Right forelimb (tissue), 1 donor: ENCODE measurements around the gene ABI3BP.

ENCODE experiments used
- DNase-seq: peaks from one replicate; pipeline ENCODE4 v3.0.0-alpha.2; 2018

ABI3BP gene

GRCh38 chr3:100765437-100765975, 227.7 kb downstream of the ABI3BP start:
- DNase-seq: no peak

DNA sequence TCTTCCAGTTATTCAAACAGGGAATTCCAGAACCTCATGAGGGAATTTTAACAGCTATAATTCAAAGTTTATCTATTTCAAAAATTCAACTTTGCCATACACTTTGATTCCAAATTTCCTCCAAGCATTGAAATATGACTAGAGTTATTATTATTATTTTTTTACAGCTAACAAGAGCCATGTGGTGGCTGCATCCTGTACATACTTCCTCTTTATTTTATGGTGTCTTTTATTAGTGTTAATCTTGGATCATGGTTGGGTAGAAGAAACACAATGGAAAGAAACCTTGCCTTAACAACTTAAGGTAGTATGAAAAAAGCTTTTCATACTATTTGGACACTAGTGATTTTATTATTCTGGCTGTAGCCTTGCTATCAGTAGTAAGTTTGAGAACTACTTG, 231.3 kb downstream of the ABI3BP start:
- DNase-seq: no peak

GRCh38 chr3:100761211-100761942, 231.8 kb downstream of the ABI3BP start:
- DNase-seq: no peak

GRCh38 chr3:100760377-100760776, 232.8 kb downstream of the ABI3BP start:
- DNase-seq: no peak

GRCh38 chr3:100759950-100760349, 233.3 kb downstream of the ABI3BP start:
- DNase-seq: no peak

DNA sequence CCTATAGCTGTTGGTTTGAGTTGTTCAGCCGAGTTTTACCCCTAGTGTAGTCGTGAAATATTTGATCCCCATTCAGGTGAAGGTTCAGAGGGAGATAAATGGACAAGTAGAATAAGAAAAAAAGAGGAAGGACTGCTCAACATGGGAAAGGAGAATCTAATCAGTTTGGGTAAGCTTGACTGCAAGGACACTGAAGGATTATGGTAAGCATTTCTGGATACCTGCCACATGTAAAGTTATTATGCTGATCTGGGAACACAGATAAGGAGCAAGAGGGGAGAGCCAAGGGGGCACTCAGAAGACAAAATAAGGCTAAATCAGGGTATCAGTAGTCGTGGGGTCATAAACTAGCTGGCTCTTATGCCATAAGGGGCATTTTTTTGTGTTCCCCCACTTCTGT, 234.1 kb downstream of the ABI3BP start:
- no peak for DNase-seq

DNA sequence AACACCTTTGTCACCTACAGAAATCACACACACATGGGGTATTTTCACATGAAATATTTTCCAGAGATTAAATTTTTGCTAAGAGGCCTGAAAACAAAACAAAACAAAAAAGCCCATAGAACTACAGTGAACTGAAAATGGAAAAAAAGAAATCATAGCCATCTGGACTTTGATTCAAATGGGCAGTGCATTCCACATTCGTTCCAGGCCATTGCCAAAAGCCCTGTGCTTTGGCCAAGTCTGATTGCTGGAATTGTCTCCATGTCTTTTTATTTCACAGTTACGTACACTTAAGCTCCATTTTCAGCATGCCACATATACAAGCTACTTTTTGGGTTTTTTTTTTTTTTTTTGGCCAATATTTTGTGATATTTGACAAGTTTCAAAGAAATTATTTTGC, 236.8 kb downstream of the ABI3BP start:
- no peak for DNase-seq

DNA sequence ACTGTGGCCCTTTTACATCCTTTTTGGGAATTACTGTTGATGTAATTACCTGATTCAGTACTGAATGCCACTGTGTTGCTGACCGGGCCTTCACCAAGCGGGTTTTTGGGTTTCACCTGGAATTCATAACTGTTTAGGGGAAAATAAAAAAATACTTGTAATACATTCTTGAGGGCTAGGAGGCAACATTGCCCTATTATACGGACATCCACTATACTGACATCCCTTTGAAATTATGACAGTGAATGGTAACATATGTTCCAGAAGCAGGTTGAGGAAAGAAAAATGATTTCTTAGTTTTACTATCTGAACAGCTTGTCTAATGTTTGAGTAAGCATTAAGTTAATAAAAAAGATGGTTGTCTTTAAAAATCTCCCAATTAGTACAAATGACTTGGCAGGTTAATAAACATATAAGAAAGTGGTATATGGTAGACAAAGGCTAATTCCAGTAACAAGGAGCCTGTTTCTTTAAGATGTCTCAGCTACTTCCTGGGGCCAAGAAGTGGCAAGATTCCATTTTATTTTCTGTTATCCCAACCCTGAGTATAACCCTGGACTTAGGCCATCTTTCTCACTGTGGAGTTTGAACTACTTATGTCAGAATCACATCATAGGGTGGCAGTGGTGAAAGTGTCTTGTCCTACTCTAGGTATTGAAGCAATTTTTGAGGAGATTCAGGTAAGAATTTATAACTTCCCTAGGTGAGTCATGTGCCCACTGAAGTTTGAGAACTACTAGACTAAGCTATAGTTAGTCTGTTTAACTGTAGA, 238.5 kb downstream of the ABI3BP start:
- no peak for DNase-seq

GRCh38 chr3:100753846-100754245, 239.4 kb downstream of the ABI3BP start:
- no peak for DNase-seq

DNA sequence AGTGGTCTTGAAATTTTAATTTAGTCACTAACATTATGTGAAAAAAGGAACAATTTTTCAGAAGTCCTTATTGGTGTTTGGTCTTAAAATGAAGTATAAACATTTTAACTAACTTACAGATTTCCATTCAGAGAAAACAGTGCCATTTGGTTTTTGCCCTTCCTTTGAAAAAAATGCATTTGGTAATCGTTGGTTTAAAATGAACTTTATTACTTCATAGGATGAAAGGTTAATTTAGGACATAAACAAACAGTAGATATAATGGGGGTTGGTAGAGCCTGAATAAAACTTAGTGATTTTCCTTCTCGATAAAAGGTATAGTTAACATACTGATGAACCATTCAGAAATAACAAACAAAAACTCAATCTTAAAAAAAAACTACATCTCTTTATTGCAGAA, 244.3 kb downstream of the ABI3BP start:
- DNase-seq: no peak

DNA sequence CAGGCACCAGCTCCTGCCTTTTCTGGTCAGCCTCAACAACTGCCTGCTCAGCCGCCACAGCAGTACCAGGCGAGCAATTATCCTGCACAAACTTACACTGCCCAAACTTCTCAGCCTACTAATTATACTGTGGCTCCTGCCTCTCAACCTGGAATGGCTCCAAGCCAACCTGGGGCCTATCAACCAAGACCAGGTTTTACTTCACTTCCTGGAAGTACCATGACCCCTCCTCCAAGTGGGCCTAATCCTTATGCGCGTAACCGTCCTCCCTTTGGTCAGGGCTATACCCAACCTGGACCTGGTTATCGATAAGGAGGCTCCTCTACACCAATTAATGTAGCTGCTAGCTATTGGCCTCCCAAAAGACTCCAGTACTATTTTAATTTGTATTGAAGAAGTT, 245.0 kb downstream of the ABI3BP start:
- no peak for DNase-seq

DNA sequence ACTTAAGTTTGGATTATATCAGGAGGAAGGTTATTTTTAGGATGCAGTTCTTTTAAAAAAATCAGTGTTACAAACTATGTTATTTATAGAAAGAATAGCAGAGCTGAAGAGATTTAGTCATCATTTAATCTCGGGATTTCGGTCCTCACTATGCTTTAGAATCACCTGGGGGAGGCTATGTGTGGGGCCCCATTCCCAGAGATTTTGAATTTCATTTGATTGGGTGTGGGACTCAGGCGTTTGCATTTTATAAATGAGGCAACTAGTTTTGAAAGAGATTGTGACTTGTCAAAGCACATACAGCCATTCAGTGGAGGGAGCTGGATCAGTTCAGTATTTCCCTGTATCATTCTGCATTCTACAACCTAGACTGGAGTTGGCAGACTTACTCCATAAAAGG, 247.1 kb downstream of the ABI3BP start:
- no peak for DNase-seq

DNA sequence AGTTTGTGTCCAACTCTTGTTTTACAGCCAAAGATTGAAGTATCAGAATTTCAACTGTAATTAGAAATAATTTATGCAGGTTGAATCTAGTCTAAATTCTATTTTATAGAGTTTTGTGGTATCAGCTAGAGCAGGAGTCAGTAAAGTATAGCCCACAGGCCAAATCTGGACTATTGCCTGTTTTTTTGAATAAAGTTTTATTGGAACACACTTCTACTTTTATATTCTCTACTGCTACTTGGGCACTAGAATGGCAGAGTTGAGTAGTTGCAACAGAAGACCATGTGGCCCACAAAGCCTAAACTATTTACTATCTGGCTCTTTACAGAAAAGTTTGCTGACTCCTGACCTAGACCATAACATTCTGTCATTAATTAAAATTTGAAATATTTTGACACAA, 247.6 kb downstream of the ABI3BP start:
- no peak for DNase-seq

DNA sequence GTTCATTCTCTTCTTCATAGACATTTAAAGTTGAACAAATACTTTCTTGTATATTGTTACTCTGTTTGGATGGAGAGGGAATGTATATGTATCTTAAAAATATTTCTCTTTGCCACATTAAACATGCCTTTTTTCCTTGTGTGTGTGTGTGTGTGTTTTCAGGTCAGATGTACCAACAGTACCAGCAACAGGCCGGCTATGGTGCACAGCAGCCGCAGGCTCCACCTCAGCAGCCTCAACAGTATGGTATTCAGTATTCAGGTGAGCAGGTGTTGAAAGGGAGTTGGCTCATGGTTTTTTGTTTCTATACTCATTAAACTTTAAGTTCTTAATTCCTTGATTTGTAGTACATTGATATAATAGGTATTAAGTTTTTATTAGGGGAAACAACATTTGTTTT, 248.6 kb downstream of the ABI3BP start:
- no peak for DNase-seq

DNA sequence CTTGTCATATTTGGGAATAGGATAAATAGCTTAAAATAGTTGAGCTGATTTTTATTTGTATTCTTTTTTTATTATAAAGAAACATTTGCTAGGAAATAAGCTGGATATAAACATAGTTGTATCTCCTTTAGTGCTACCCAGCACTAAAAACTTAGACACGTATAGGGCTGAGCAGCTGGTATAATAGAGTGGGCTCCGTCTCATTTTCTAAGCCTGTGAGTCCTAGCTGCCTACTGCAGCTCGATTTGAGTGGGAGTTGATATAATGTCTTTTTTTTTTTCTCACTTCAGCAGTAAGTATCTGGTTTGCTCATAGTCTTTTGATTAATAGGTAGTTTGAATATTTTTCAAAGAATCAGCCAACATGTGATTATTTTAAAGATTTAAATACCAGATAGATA, 249.7 kb downstream of the ABI3BP start:
- no peak for DNase-seq

DNA sequence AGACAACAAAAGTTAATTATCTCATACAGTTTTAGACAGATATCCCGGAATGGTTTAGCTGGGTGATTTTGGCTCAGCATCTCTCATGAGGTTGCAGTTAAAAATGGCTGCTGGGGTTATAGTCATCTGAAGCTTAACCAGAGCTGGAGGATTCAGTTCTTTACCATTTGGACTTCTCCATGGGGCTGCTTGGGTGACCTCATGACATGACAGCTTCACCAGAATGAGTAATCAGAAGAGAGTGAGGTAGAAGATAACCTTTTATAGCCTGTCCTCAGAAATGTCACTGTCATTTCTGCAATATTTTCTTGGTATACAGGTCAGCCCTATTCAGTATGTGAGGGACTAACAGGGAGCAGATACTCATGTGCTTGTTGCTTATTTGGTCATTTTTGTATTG, 253.0 kb downstream of the ABI3BP start:
- no peak for DNase-seq

DNA sequence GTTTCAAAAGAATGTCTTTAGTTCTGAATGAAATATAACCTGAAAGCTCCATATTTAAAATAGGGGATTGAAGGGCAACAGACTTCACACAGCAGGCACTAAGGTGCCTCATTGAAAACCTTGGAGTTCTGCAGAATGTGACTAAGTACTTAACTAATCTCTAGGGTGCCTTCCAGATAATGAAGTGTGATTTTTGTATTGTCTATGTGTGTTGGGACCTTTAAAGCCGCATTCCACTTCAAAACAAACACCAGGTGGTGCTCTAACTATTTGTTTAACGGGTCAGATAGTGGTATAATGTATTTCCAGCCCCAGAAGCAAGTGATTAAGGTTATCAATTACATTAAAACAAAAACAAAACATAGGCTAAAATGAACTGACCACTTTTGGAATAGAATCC, 255.9 kb downstream of the ABI3BP start:
- no peak for DNase-seq

- no peak for DNase-seq
These were observed 260.8 kb downstream of the ABI3BP start for GRCh38 chr3:100732435-100732834.

DNA sequence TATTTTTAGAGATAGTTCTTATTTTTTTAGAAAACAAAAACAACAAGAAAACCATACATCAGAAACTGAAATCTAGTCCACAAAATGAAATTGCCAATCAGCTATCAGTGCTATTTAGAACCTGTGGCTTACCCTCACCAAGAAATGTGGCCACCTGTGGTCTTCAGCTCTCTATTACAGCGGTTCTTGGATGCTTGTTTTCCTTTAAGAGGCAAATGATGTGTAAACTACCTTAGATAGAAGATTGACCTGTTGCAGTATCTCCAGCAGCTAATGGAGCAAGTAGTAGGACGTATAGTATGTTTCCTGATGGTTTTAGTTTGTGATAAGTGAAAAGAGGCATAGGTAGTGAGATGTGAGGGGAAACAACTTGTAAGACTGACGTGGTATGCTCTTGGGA, 262.7 kb downstream of the ABI3BP start:
- no peak for DNase-seq

- DNase-seq: no peak
These were observed 266.5 kb downstream of the ABI3BP start for GRCh38 chr3:100726706-100727105.

GRCh38 chr3:100725935-100726513, 267.2 kb downstream of the ABI3BP start:
- DNase-seq: no peak

- DNase-seq: no peak
These were observed 272.8 kb downstream of the ABI3BP start for GRCh38 chr3:100720426-100720825.

DNA sequence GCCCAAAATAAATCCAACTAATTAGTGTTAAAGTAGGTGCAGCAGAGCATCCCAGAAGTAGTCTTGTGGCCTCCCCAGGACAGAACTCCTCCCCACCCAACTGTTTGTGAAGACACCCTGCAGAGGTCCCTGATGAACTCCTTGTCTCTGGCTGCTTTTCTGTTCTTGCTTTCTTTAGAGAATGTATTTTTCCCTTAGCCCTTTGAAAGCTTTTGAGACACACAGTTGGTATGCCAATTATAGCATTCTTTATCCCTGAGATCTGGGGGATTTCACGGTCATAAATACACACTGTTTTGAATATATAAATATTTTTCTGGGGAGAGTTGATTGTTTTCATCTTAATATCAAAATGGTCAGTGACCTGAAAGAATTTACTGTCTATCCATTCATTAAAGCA, 274.1 kb downstream of the ABI3BP start:
- no peak for DNase-seq
